Kidney epithelial cell (primary cell): ENCODE measurements around the gene CHST12. TPM values are rescaled to one million over a fixed set of nuclear protein-coding genes. Genes with fewer than 3 reads are reported as not detected.
A peak's percentile ranks its signal among the peaks of the same experiment; 100 is the strongest.

Experiments used
- DNase-seq: peaks from one replicate; pipeline ENCODE4 v3.0.0-alpha.2; 2010; ENCODE audit warnings: low read depth
- H3K27me3 ChIP-seq: 2 replicates; pipeline ENCODE4 v1.6.0; 2011; ENCODE audit warnings: low read length; ENCODE audit not compliant: control insufficient read depth, insufficient read depth
- H3K36me3 ChIP-seq: 2 replicates; pipeline ENCODE4 v1.5.1; 2011; ENCODE audit warnings: low read length; ENCODE audit not compliant: control insufficient read depth, insufficient read depth
- H3K4me3 ChIP-seq: 2 replicates; pipeline ENCODE4 v1.5.1; 2011; ENCODE audit warnings: low read depth, mild to moderate bottlenecking, control low read depth, low read length
- CTCF ChIP-seq: IDR thresholded peaks from 2 replicates; pipeline ENCODE4 v1.5.1; 2011; ENCODE audit warnings: mild to moderate bottlenecking, moderate library complexity, low read length, control low read depth, inconsistent platforms; ENCODE audit not compliant: insufficient read depth, poor library complexity, severe bottlenecking
- total RNA-seq: library from RNA; depleted of rRNA; stranded (reverse); fragments of >200 nt; gene quantifications from 2 replicates; pipeline ENCODE4 v1.2.3, GENCODE V29; 2015

Gene CHST12
- total RNA-seq, 1 donor from 2014 or later: 11.6 TPM

DNA sequence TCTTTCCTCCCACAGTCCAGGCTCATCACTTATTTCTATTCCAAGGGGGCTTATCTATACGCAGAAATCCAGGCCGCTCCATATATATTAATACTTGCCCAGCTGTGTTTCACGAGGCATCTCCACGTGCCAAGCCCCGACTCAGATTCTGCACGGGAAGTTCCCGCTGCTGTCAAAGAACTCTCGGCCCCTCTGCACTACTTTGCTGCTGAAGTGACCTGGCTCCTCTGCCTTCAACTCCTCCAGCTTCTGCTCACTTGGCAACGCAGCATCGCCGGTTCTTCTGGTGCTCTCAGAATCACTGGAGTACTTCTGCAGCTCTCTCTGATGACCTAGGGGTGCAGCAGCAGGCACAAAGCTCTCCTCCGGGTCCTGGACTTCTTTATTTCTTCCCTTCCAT, 9.7 kb upstream of the CHST12 start:
- TF ChIP-seq CTCF: no peak
- H3K4me3 ChIP-seq: no peak overlapping the region
- no peak for DNase-seq

GRCh38 chr7:2394566-2395082, 8.8 kb upstream of the CHST12 start:
- Histone ChIP-seq H3K36me3 (no peaks in the 10 kb centered on the region), H3K27me3 (peaks cover 3% of the 10 kb centered on the region), H3K4me3 (no peak overlapping the region)
- no peak for TF ChIP-seq CTCF
- no peak for DNase-seq

More for the DNA sequence above, 9.7 kb upstream of the CHST12 start:
- no peaks in the 10 kb centered on the region for H3K36me3 ChIP-seq
- H3K27me3 ChIP-seq: peaks cover 3% of the 10 kb centered on the region

GRCh38 chr7:2398506-2398905, 4.9 kb upstream of the CHST12 start:
- no peak for TF ChIP-seq CTCF
- peaks cover 3% of the 10 kb centered on the region for H3K27me3 ChIP-seq
- no peak overlapping the region for H3K4me3 ChIP-seq
- DNase-seq: no peak
- no peaks in the 10 kb centered on the region for H3K36me3 ChIP-seq

- H3K36me3 ChIP-seq: no peaks in the 10 kb centered on the region
- no peak for TF ChIP-seq CTCF
These were observed 3.4 kb upstream of the CHST12 start for GRCh38 chr7:2399848-2400587.

GRCh38 chr7:2402687-2403013, 761 bp upstream of the CHST12 start:
- TF ChIP-seq CTCF: no peak
- no peaks in the 10 kb centered on the region for H3K36me3 ChIP-seq
- DNase-seq: no peak

More at GRCh38 chr7:2399848-2400587, 3.4 kb upstream of the CHST12 start:
- Histone ChIP-seq H3K27me3 (peaks cover 3% of the 10 kb centered on the region), H3K4me3 (no peak overlapping the region)
- DNase-seq: peak; percentile 82

More at GRCh38 chr7:2402687-2403013, 761 bp upstream of the CHST12 start:
- Histone ChIP-seq H3K4me3 (peak overlapping the region; percentile 52), H3K27me3 (no peaks in the 10 kb centered on the region)
